ENCODE results near the gene PTPRK.
A peak's percentile ranks its signal among the peaks of the same experiment; 100 is the strongest.
"Not testable (repeated sequence)": the region's sequence is repeated elsewhere in the genome, so short reads cannot be mapped to it uniquely, and the experiment has no call there.

Gene PTPRK

GRCh38 chr6:127949251-127949650, 571.1 kb downstream of the PTPRK start:
- no peak for DNase-seq

GRCh38 chr6:127946388-127946787, 574.0 kb downstream of the PTPRK start:
- no peak for DNase-seq

GRCh38 chr6:127945434-127946097, 574.8 kb downstream of the PTPRK start:
- no peak for DNase-seq

GRCh38 chr6:127941228-127941627, 579.2 kb downstream of the PTPRK start:
- no peak for DNase-seq

GRCh38 chr6:127939442-127940066, 580.8 kb downstream of the PTPRK start:
- DNase-seq, result peak; percentile 15

GRCh38 chr6:127938701-127939100, 581.7 kb downstream of the PTPRK start:
- DNase-seq, result peak; percentile 62

- DNase-seq, result no peak
These were observed 582.7 kb downstream of the PTPRK start for GRCh38 chr6:127937747-127938146.

GRCh38 chr6:127937102-127937501, 583.3 kb downstream of the PTPRK start:
- peak; percentile 10 for DNase-seq

GRCh38 chr6:127934956-127935355, 585.4 kb downstream of the PTPRK start:
- DNase-seq, result no peak

GRCh38 chr6:127933852-127934840, 586.3 kb downstream of the PTPRK start:
- no peak for DNase-seq

- no peak for DNase-seq
These were observed 587.3 kb downstream of the PTPRK start for GRCh38 chr6:127933137-127933536.

- no peak for DNase-seq
These were observed 587.7 kb downstream of the PTPRK start for GRCh38 chr6:127932708-127933107.

GRCh38 chr6:127926441-127926840, 594.0 kb downstream of the PTPRK start:
- not testable (repeated sequence) for DNase-seq

GRCh38 chr6:127924440-127924839, 596.0 kb downstream of the PTPRK start:
- no peak for DNase-seq

- DNase-seq, result no peak
These were observed 596.4 kb downstream of the PTPRK start for GRCh38 chr6:127924031-127924430.

- no peak for DNase-seq
These were observed 597.3 kb downstream of the PTPRK start for GRCh38 chr6:127923135-127923534.

GRCh38 chr6:127921982-127922381, 598.4 kb downstream of the PTPRK start:
- DNase-seq, result no peak

GRCh38 chr6:127920804-127921203, 599.6 kb downstream of the PTPRK start:
- no peak for DNase-seq
